GM18520 (cell line): ENCODE data around the gene CARM1.

Experiments
- ATAC-seq: cut with Tn5 transposase; IDR thresholded peaks from one replicate; pipeline ENCODE4 v1.9.1; 2021; ENCODE audit not compliant: unreplicated experiment

The CARM1 gene

DNA sequence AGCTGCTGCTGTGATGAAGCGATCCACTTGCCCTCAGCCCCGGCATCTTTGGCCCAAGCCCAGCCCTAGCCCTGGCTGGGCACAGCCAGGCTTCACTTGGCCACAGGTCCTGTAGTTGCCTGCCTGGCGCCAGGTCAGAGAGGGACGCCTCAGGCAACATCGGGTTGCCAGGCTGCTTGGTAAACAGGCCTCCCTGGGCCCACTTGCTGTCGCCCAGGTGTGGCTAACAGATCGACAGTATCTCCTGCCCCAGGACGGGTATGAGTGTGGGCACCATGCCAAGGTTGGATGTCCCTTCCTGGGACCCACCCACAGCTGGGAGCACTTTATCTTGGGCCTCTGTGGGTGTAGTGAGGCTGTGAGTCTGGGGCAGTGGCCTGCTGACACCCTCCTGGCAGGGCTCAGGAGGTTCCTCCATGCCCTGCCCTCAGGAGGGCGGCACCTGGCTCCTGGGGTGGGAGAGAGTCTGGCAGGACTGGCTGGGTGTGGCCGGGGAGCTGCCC is 27.8 kb downstream of the CARM1 start:
- no peak for ATAC-seq

DNA sequence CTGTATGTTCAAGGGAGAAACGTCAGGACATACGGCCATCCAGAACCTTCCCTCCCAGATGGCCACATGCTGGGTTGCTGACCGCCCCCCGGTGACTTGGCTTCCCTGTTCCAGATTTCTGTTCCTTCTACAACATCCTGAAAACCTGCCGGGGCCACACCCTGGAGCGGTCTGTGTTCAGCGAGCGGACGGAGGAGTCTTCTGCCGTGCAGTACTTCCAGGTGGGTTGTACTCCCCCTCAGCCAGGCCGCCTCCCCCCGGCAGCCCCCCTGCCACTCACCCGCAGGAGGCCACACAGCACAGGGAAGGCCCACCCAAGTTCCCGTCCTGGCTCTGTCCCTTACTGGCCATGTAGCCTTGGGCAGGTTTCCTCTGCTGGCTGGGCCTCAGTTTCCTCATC is 36.6 kb downstream of the CARM1 start:
- ATAC-seq, result no peak

GRCh38 chr19:10908380-10908960 is 37.1 kb downstream of the CARM1 start:
- no peak for ATAC-seq

GRCh38 chr19:10911579-10912363 is 40.4 kb downstream of the CARM1 start:
- no peak for ATAC-seq

GRCh38 chr19:10912619-10913018 is 41.3 kb downstream of the CARM1 start:
- ATAC-seq, result no peak

DNA sequence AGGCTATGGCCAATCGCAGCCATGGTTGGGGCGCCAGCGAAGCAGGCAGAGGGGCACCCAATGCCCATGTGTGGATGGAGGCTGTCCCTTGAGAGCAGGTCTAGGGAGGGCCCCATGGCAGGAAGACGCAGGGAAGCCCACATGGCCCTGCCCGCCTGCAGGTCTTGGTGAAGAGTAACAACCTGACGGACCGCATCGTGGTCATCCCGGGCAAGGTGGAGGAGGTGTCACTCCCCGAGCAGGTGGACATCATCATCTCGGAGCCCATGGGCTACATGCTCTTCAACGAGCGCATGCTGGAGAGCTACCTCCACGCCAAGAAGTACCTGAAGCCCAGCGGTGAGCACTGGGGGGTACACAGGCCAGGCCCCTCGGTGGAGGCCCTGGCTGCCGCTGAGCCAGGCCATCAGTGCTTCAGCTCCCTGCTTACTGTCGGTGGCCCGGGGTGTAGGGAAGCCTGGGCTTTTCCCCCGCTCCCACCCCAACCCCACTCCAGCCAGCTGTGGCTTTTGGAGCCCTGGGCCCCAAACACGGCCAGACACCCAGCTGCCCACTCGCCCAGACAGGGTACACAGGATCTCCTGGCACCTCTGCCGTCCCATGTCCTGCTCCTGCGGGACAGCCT is 42.5 kb downstream of the CARM1 start:
- no peak for ATAC-seq

- ATAC-seq, result no peak
Measured at GRCh38 chr19:10915130-10916091, 44.1 kb downstream of the CARM1 start.

- ATAC-seq, result no peak
Measured at GRCh38 chr19:10916602-10917001, 45.2 kb downstream of the CARM1 start.

GRCh38 chr19:10918359-10918758 is 47.0 kb downstream of the CARM1 start:
- ATAC-seq, result no peak

DNA sequence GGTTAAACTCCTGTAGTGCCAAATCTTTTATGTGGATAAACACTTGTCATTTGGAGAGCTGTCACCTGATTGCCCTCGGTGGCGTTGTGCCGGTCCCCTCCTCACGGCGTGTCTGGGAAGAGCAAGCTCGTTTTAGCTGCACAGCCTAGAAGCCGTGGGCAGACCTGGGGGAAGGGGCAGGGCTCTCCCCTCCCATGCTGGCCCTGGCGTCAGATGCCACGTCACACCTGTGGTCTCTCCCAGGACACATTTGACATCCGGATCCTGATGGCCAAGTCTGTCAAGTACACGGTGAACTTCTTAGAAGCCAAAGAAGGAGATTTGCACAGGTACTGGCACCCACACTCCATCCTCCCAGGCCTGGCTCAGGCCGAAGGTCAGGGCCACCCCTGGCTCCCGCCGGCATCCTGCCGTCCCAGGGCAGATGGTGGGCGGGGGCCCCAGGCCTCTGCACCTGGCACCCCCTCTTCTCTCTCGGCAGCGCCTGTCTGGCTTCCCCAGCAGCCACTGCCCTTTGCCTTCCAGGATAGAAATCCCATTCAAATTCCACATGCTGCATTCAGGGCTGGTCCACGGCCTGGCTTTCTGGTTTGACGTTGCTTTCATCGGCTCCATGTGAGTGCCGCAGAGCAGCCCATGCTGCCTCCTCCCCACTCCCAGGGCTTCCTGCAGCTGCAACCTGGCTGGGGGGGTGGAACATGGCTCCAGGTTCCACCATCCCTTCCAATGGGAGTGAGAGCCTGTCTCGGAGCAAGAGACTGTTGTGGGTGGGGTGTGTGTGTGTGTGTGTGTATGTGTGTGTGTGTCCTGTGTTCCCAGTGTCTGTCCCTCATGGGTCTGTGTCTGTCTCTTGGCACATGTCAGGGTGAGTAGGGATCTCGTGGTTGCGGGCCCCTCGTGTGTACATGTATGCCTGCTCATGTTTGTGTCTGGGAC is 48.3 kb downstream of the CARM1 start:
- ATAC-seq, result no peak

DNA sequence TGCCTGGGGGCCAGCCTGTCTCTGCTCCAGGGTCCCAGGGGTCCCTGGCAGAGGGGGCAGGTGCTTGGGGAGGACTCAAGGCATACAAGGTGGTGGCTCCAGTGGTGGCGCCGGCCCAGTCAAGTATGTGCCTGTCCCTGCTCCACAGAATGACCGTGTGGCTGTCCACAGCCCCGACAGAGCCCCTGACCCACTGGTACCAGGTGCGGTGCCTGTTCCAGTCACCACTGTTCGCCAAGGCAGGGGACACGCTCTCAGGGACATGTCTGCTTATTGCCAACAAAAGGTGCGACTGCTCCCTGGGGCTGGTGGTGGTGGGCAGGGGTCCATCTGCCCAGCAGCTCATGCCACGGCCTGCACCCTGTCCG is 48.9 kb downstream of the CARM1 start:
- ATAC-seq, result no peak

DNA sequence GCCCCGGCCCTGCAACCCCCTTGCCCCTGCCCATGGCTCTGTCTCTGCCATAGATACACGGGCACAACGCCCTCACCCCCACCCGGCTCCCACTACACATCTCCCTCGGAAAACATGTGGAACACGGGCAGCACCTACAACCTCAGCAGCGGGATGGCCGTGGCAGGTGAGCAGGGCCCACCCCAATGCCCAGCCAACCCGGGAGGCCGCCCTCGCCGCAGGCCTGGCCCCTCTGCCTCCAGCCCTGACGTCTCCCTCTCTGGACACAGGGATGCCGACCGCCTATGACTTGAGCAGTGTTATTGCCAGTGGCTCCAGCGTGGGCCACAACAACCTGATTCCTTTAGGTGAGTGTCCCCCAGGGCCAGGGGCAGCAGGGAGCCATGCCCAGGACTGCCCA is 49.4 kb downstream of the CARM1 start:
- ATAC-seq, result no peak

DNA sequence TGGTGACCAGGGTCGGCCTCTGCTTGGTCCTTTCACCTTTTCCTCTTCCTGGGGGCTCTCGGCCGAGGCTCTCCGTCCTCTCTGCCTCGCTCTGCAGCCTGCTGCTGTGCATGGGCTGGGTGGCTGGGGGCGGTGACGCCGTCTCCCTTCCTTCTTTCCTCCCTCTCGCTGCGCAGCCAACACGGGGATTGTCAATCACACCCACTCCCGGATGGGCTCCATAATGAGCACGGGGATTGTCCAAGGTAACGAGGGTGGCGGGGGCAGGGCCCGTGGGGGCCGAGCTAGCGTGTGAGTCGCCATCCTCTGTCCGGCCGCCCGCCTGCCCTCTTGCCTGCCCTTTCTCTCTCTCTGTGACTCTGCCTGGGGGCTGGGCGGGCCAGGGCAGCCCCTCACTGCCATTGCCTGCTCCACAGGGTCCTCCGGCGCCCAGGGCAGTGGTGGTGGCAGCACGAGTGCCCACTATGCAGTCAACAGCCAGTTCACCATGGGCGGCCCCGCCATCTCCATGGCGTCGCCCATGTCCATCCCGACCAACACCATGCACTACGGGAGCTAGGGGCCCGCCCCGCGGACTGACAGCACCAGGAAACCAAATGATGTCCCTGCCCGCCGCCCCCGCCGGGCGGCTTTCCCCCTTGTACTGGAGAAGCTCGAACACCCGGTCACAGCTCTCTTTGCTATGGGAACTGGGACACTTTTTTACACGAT is 50.0 kb downstream of the CARM1 start:
- no peak for ATAC-seq

GRCh38 chr19:10921910-10922637 is 50.7 kb downstream of the CARM1 start:
- no peak for ATAC-seq

DNA sequence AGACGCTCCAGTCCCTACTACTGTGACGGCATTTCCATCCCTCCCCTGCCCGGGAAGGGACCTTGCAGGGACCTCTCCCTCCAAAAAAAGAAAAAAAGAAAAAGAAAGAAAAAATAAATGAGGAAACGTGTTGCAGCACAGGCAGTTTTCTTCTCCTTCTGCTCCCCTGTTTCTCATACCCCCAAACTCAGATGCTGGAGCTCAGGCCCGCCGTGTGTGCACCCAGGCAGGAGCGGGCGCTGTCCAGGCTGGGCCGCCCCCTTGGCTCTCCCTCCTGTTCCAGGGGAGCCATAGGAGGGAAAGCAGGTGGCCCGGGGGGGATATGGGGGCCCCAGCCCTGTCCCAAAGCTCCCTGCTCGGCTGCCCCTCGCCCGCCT is 51.3 kb downstream of the CARM1 start:
- ATAC-seq, result no peak

GRCh38 chr19:10923260-10924112 is 52.1 kb downstream of the CARM1 start:
- no peak for ATAC-seq

GRCh38 chr19:10924597-10924996 is 53.2 kb downstream of the CARM1 start:
- ATAC-seq, result no peak
